Right kidney (tissue), 1 donor: ENCODE results near the gene DSE.

Experiments
- DNase-seq: peaks from one replicate; pipeline ENCODE4 v3.0.0-alpha.2; 2016

Gene DSE

DNA sequence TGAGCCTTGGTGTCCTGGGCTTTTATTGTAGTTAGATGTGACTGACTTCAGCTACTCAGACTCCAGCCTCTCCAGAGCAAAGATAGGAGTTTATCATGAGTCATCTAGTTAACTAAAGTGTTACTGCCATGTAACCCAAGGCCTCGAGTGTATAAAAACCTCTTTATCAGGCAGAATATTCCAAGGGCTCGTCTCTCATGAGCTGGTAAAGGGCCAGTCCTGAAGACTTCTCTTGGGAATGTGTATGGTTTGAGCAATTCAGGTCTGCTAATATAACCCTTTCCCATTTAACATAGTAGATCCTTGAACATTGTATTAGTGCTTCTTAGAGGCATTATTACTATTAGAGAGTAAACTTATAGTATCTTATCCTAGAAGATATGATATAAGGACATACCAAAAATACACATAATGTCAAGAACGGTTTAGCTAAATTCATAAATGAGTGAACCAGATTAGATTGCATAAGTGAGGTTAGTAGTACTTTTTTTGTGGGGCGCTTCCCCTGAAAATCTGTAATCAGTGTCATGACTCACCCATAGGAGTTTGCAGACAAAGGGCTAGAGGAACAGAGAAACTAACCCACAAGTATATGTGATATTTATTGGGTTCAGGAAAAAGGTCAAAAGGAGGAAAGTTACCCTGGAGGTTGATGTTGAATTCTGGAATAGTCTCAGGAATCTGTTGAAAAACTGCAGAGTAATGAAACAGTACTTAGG is 16.0 kb downstream of the DSE start:
- no peak for DNase-seq

DNA sequence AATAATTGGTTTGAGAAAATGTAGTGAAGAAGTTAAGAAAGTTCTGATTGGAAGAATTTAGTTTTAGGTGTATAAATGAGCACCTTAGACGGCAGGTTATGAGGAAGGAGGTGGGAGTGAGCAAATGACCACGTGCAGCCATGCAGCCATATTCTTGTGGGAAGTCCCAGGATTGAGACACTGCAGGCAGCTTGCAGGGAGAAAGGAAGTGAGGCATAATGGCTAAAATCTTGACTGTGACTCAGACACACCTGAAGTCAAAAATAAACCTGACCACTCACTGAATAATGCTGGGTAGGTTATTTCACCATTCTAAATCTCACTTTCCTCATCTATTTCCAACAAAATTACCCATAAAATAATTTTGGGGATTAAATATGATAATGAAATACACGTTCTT is 16.6 kb downstream of the DSE start:
- no peak for DNase-seq

DNA sequence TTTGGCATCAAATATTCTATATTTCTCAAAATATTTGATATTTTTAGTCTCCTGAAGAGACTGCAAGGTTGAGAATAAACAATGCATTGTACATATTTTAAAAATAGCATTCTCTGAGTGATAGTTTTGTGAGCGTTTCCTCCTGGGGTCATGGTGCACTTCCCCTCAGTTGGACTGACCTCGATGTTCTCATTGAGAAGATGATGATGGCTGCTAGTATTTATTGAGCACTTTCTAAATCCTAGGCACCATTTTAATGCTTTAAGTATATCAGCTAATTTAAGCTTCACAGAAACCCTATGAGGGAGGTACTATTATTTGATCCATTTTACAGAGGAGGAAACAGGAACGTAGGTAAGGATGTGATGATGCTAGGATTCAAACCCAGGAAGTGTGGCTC is 18.2 kb downstream of the DSE start:
- DNase-seq, result no peak

DNA sequence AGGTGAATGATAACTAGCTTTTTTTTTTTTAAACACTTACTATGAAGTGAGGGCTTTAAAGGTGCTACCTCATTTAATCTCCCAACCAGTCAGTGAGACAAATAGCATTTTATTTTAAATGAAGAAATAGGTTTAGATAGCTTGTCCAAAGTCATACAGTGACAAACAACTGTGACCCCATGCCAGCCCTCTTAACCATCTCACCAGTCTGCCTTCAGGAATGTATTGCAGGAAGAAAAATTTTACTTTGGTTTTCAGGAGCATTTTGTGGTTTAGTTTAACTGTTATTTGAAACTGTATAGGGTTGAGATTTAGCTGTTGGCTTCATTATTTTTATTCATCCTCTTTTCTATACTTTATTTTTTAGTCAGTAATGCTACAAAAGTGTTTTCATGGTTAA is 18.6 kb downstream of the DSE start:
- no peak for DNase-seq

DNA sequence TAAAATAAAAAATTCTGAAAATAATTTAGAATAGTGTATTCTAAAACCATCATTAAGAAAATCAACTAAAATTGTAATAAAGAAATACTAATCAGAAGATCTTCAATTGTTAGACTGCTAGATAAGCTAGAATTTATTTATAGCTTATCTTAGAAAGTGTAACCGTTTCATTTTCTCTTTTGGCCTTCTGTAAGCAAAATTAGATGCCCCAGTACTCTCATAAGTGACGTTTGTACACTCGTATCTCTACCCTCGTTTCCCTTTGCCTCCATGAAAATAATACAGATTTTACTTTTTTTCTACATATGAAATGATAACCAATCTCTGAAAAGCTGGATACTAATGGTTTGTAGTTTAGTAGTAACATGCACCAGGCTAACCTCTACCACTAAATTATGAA is 19.8 kb downstream of the DSE start:
- DNase-seq, result no peak

DNA sequence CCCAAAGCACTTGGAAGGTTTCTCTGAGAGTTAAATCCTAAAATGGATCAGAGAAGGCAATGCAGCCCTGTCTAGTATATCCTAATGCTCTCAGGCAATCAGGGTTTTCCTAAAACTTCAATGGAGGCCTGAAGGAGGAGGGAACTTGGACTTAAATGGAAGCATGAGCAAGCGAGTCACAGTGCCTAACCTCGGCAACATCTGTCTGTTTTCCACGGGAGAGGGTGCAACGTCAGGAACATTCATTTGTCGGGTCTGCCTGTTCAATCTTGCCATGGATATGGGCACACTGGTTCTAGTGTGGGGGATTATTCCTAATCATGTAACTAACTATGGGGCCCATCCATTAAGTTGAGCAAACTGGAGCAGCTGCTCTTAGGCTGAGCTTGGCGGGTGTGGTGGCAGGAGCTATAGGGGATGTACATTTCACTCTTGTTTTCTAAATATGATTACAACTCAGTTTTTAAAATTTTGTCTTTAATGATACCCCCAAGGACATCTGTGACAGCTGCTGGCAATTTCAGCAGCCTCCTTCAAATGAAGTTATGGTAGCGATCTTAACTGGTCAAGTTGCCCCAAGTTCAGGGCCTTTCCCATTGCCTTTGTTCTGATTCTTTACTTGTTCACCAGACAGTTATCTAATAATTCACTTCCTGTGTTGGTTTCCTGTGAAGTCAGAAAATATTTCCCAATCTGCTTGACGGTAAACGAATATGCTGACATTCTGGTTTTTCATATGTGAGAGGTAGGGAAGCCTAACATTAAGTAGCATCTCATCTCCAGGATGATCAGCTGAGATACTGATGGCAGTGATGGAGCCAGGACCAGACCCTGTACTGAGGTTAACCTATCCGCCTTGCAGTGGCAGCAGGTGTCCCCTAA is 21.6 kb downstream of the DSE start:
- DNase-seq, result no peak

DNA sequence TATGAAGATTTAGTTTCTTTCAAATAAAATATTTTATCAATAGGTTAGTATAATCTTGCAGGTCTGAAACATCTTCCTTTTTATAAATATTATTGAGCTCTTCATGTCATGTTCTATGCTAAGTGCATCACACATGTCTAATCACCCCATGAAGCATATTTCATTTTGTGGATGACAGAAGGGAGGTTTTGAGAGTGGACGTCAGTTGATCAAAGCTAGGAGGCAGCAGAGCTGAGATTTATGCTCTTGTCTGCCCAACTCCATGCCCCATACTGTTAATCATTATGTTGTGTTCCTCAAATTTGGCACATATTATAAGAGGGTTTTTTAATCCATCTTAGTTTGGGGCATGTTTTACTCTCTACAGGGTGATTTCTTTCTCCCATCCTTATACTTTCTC is 22.7 kb downstream of the DSE start:
- DNase-seq, result no peak

DNA sequence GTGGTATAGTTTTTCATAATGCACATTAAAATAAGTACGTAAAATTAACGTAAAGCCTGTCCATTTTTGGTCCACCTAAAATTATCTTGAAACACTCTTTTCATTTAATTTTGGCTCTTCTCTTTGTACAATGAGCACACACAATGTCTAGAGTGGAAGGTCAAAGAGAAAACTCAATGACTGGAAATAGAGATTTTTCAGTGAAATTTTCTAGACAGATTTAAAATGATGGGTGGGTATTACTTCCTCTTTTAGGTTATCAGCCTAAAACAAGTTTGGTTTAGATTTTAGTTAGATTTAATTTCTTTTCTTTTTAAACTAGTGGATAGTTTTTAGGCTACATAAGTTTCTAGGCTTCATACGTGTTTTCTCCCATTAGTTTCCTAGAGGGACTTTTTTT is 24.9 kb downstream of the DSE start:
- no peak for DNase-seq

DNA sequence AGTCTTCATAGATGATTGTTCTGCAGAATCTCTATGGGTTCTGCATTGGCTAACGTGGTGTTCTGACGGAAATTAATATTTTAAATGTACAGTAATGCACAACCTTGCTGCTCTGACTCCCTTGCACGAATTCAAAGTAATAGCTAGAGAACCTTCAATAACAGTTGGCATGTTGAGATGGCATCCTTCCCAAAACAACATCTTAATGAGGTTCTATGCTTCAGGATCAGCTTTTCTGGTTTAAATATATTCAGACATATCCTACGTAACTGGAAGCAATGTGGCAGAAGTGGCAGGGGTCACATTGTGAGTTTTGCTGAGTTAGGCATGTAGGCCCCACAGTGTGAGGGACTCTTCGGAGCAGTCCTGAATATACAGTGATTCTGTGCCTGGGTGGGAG is 25.7 kb downstream of the DSE start:
- DNase-seq, result no peak

DNA sequence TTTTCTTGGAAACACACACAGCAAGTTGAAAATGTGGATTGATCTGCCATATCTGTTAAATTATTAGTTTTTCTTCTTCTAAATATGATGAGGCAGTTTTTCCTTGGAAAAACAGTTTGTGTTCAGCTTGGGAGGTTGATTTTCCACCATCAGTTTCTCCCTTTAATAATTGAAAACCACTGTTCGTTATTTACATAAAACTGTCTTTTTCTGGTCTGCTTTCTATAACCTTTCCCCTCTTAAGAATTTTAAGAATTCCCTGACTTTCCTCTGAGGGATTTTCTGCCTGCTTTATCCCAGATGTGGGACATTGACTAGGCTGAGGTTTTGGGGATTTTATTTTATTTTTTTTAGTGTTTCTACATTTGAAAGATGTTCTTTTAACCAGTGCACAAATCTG is 27.2 kb downstream of the DSE start:
- DNase-seq, result no peak

DNA sequence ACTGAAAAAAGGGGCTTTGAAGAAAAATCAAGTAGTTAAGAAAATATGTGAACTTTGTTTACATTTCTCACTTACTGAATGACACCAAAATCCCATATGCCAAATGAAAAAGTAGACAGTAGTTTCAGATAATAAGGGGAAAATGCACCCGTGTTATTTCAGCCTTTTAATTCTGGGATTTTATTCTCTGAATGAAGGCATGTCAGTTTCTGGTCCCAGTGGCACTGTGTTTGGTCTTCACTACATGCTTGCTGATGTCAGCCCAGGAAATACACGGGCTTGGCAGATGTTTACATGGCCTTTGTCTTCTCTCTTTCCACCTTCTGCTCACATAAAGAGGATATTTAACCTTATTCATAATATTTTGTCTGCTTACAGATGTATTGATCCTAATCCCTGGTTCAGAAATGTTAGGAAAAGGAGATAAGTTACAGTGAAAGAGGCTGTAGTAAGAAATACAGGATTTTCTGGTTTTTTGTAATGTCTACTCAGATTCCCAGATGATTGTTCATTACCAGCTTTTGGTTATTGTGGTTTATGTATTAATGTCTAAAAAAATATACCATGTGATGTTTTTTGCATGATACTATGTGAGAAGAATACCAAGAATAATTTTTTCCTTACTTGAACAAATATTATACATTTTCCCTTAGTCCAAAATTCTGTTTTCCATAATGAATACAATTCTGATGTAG is 27.7 kb downstream of the DSE start:
- DNase-seq, result no peak

DNA sequence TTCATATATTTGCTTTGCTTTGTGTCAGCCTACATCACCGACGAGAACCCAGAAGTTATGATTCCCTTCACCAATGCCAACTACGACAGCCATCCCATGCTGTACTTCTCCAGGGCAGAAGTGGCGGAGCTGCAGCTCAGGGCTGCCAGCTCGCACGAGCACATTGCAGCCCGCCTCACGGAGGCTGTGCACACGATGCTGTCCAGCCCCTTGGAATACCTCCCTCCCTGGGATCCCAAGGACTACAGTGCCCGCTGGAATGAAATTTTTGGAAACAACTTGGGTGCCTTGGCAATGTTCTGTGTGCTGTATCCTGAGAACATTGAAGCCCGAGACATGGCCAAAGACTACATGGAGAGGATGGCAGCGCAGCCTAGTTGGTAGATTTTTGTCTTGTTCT is 28.5 kb downstream of the DSE start:
- no peak for DNase-seq

DNA sequence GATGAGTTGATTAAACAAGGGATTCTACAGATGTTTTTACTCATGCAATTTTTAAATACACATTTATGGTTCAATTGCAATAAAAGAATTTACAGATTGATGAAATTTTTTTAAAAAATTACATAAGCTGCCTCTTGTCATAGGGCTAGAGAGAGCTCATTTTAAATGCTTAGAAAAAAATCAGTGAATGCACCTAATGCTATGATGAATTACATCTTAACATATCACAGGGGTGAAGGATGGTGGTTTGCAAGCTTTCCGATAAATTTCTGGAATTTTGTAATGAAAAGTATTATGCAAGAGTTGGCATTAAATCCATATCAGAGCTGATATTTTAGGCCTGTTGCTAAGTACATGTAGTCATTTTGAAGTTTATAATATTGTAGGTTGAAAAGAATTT is 29.6 kb downstream of the DSE start:
- no peak for DNase-seq

DNA sequence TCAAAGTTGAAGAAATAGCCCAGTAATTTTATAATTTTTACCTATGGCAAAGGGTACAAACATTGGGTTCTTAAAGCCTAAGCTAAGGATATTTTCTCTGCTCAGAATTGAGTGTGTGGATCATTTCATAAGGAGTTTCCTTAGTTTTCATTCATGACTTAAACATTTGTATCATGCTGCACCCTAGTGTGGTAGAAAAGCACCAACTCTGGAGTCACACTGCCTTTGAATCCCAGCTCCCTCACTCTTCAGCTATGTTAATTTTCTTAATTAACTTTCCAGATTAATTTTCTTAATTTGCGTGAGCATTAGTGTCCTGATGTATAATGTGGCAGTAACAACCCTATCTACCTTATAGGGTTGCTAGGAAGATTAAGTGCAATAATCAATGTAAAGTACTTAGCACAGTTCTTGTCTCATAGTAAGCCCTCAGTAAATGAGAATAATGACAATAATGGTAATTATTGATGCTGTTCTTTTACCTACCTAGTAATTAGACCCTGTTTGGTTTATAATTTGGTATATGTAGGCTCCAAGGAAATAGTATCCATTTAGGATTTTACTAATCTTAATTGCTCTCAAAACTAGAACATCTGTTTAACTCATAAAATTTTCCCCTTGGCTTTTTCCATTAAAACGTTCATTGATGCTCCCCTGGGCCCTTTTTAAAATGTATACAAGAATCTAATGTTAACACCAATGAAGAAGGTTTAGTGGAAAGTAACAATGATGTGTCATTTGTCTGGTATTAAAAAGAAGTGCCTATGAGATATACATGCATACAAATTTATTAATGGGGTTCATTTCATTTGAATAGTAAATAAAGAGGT is 31.6 kb downstream of the DSE start:
- no peak for DNase-seq

DNA sequence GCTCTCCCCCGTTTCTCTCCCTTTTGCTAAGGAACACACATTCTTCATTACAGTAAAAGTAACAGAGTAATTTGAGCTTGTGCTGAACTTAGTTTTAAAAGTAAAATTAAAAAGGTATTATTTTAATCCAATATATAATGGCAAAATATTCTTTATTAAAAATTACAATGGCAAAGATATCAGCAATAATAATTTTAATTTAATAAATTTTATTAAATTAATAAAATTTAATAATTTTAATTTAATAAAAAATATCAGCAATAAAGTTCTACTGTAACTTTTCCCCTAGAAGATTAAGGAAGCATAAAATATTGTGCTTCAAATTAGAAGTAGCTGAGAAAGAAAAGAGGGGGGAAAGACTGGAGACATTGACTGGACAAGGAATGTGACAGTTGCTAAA is 32.5 kb downstream of the DSE start:
- DNase-seq, result no peak

DNA sequence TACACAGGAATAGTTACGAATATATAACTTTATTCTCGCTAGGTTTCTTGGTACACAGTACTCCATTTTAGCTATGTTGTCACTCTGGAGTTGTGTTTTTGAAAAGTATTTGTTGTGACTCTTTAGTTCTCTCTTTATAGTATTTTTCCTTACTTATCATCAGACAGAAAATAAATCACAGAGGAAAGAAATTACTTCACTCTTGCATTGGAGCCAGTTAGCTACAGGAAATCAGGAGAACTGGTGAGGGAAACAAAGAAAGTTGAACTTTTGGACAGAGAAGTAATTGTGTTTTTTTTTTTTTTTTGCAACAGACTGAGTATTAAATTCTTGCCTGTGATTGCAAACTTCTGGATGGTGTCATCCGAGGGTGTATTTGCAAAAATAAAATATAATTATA is 33.9 kb downstream of the DSE start:
- DNase-seq, result no peak

DNA sequence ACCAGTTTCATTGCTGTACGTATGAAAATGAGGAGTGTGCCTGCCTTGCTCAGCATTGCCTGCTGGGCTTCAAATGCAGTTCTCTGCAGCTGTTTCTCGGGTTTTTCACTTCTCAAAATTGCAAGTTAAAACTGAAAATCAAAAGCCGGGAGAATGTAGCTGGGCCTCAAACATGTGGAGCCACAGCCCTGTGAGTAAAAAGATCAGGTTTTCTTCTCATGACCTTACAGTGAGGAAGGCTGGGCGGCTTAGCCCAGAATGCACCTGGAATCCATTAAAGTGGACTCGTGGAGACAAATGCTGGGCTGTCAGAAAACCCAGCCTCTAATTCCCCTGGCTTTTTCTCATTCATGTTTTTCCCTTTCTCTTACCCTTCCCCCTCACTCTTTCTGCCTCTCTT is 34.4 kb downstream of the DSE start:
- DNase-seq, result peak; percentile 34

DNA sequence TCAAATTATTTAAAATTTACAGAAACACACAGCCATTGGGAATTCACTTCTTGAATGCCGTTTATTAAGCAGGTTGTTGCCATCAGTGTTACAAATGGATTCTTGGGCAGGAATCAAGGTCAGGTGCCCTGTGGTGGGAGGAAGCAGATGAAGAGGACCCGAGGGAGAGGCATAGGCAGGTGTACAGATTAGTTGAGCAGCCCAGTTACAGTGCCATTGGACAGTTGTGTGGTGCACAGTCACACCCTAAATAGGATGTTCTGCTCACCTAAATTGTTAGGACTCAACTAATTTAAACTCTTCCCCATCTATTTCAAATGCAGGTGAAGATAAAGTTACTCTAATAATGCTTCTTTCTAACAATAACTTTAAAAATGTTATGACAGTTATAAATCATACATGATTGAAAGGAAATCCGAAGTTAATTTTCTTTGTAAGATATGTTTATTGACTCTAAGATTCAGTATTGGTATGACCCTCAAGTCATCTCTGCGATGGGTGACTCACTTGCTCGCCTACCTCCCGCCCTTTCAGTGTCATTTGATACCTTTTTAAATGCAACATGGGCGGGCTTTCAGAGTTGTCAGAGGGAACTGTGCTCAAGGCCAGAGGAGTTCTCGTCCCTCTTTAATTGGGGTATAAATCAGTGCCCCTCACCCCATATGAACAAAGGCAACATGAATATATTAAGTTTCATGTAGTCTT is 35.1 kb downstream of the DSE start:
- DNase-seq, result no peak

DNA sequence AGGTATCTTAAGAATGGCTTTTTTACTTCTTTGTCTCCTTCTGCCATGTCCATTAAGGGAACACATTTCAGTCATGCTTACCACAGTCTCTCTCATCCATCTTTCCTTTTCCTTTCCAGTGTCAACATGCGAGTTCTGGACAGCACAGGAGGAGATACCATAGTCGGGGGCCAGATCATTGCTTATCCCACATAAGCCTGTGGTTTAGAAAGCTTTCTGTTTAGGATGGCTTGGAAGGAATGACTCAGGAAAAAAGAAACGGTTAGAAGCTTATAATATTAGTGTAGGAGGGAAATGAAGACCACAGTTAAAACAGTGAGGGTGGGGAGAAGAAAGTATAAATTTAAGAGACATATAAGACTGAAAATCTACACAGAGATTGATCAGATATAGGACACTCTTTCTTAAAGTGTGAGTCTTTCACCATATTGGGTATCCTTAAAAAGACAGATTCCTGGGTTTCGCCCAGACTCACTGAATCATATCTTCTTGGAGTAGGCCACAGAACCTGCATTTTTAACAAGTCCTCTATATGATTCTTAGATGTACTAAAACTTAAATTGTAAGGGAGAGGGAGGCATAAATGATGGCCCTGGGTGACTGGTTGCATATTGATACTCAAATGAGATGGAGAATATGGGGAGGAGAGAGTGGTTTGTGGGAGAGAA is 36.1 kb downstream of the DSE start:
- no peak for DNase-seq

DNA sequence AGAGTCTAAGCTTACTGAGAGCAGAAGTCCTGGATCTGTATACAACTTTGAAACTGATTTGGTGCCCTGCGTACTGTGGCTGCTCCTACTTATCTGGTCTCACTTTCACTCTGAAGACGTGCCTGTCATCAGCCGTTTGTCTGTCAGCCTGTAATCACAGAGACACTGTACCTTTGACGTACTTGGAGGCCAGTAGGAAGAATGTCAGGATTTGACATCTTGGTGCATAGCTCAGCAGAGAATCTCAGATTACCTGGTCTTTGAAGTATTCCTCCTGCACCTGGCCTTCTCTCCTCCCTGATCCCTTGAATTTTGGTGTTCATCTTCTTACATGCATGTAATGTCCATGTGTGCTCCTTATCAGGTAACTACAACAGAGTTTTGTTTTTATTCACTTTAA is 37.7 kb downstream of the DSE start:
- DNase-seq, result no peak

DNA sequence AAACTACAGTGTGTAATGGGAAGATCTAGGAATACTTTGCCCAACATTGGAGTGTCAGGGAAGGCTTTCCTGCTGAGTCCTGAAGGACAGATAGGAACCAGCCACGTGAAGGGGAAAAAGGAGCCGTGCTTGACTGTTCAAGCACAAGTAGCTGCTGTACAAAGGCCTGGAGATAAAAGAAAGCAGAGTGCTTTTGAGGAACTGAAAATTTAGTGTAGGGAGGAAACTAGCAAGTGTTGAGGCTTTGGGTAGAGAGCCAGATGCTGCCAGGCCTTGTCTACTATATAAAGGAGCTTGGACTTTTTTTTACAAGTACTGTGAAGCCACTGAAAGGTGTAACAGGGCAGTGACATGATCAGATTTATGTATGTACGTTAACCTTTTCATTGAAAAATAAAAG is 39.0 kb downstream of the DSE start:
- no peak for DNase-seq

DNA sequence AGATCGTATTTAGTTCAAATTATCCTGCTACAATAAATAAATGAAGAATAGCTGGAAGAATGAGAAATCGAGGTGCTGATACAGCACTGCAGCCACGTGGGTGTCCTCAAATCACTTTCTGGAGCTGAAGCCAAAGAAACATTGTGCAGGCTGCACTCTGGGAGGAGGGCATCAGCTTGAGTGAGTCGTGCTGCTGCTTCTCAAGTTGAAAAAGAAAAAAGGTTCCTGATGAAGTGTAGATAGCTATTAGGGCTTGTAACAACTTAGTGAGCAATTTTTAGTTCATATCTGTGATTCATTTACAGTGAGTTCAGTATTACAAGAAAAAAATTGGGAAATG is 40.5 kb downstream of the DSE start:
- no peak for DNase-seq
